GM18502 (cell line): Measurements from ENCODE around the gene LCN15.
"Not testable (repeated sequence)": the region's sequence is repeated elsewhere in the genome, so short reads cannot be mapped to it uniquely, and the experiment has no call there.

ENCODE experiments used
- ATAC-seq: cut with Tn5 transposase; IDR thresholded peaks from one replicate; pipeline ENCODE4 v1.9.1; 2021; ENCODE audit warnings: mild to moderate bottlenecking; ENCODE audit not compliant: unreplicated experiment, poor library complexity

The LCN15 gene

DNA sequence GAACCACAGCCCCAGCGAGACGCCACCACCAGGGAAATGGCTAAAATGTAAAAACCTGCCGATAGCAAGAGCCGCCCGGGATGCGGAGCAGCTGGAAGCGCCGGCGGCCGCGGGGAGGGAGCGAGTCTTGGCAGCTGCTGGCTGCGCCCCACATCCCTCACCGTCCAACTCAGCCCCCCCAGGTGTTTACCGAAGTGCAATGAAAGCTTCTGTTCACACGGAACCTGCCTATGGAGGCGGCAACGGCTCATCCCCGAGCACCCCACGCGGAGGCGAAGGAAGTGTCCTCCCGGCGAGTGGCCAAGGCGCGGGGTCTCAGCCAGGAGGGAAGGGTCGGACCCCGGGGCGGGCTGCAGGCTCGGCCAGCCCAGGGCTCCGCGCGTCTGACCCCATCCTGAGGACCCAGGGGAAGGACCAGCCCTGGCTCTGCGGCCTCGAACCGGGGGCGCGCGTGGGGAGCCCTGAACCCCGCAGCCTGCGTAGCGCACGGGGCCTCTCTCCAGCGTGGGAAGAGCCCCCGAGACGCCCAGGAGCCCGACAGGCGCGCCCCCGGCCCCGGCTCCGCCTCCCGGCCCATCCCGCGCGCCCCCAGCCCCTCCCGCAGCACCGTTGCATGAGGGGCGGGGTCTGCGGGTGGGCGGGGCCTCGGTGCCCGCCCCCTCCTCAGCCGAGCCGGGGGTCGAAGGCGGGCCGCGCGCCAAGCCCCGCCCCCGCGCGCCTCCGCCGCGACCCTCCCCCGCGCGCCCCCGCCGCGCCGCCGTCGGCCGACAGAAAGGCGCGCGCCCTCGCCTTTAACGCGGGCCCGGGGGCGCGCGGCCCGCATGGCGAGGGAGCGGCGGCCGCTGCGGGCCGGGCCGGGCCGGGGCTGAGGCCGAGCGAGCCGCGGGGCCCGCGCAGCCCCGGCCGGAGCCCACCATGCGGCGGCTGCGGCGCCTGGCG, 52.3 kb downstream of the LCN15 start, which contains the start of gene DIPK1B:
TSS of gene DIPK1B (plus strand) at position 822 of the 939 bp plus-strand sequence. CDS start at position 916, 94 bp downstream.
- no peak for ATAC-seq

- ATAC-seq, result not testable (repeated sequence)
These were observed 53.1 kb downstream of the LCN15 start for GRCh38 chr9:136711219-136711648.

DNA sequence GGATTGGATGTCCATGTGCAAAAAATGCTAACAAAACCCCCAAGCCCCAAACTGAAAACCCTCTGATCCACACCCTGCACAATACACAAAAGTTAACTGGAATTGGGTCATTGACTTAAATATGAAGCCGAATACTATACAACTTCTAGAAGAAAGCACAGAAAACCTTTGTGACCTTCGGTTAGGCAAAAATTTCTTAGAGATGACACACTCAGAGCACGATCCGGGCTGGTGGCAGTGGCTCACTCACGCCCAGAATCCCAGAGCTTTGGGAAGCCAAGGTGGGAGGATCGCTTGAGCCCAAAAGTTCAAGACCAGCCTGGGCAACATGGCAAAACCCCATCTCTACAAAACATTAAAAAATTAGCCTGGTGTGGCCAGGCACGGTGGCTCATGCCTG, 53.8 kb downstream of the LCN15 start:
- ATAC-seq, result no peak
